GM18505 (cell line): Measurements from ENCODE around the gene TTC23.

Source experiments
- ATAC-seq: cut with Tn5 transposase; IDR thresholded peaks from one replicate; pipeline ENCODE4 v1.9.1; 2021; ENCODE audit not compliant: unreplicated experiment
- POLR2A ChIP-seq: IDR thresholded peaks from 4 replicates; pipeline ENCODE4 v1.6.1; 2011; ENCODE audit warnings: borderline replicate concordance; ENCODE audit not compliant: insufficient read depth, insufficient read length; ENCODE audit errors: extremely low read depth

TTC23 gene

DNA sequence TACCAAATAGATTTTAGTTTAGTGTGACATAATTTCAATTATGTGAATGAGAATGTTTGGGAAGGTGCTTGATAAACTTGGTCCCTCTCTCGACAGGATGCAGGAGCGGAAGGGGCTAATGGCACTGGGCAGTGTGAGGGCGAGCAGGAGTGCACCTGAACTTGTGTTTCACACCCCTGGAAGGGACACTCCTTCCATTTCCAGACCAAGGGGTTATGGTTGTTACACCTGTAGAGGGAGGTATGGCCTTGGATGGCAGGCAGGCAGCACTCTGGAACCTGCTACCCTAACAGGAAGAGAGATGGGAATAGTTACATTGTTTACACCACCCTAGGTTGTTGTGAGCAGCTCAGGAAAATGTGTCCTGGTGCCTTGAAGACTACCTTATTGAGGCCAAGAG lies 122.5 kb downstream of the TTC23 start:
- no peak for ATAC-seq
- TF ChIP-seq POLR2A, result no peak

GRCh38 chr15:99126131-99126588 lies 123.2 kb downstream of the TTC23 start:
- no peak for ATAC-seq
- no peak for TF ChIP-seq POLR2A

DNA sequence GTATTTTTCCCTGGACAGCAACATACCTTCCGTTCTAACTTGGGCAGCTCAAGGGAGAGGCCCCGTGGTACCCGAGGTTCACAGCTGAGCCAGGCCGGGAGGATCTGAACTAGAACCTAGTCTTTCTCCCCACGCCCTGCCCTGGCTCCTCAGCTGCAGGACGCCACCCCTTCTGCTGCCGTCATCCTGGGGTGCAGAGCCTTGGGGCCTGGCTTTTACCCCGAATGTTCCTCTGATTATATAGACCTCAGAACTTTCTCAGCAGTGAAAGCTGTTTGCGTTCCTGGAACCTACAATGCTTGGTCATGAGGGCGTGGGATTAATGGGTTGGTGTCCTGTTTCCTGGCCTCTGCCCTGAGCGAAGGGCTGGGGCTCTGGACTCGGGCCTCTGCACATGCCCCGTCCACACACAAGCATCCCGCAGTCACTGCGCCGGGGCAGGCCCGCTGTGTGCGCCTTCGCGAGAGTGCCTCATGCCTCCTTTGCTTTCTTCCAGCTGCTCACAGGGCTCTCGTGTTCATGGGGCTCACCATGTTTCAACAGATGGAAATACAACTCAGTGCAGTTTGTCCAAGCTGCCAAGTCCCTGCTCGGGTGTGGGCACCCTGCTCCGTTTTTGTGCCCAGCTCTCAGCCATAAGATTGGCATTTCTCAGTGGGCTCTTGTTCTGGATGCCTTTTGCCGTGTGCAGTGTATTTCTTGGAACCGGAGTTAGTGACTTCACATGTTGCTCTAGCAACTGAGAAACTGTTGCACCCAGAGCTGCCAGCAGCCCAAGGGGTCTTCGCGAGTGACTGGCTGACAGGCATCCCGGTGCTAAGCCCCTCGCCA lies 124.1 kb downstream of the TTC23 start:
- ATAC-seq, result no peak
- no peak for TF ChIP-seq POLR2A

DNA sequence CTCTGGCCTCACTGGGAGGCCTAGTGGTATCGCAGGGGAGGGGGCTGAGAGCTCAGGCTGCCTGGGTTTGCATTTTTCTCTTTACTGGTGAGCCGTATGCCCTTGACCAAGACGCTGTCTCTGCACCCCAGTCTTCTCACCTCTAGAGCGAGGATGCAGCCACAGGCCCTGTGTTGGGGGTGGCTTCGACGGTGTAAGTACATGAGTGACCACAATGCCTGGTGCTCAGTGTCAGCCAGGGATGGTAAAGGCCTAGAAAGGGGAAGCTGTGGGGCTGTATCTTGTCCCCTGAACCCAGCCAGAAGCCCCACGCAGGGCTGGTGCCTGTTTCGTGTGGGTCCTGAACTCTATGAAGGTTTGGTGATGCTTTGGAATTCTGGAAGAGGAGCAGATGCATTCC lies 124.7 kb downstream of the TTC23 start:
- TF ChIP-seq POLR2A, result no peak

DNA sequence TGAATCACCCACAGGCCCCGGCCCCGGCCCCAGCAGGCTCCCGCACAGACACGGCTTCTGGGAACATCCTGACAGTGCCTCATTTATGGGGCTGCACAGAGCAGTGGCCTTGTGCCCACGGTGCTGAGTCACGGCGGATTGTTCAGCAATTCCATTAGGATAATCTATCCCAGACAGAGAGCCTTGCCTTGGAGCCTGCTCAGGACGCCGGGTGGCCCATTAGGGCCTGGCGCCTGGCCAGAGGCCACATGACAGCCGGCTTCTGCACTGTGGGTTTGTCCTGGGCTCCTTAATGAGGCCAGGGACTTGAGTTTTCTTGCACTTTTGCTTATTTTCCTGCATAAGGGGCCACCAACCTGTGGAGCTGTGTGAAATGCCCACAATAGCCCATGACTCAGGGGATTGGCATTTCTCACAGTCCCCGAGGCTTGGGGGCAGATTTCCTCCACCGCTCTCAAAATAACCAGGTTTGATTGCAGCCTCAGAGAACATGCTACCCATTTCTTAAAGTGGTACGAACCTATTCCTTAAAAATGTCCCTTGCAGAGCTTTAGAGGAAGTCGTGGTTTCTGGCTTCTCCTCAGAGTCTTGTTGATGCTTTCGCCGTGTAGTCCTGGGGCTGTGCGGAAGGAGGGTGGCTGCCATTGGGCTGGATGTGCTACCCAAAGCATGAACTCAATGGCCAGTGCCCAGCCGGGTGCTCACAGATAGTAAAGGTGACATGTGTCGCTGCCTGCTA lies 125.5 kb downstream of the TTC23 start:
- no peak for TF ChIP-seq POLR2A
- no peak for ATAC-seq

More for the DNA sequence above, 124.7 kb downstream of the TTC23 start:
- ATAC-seq, result no peak

GRCh38 chr15:99122831-99123712 lies 126.3 kb downstream of the TTC23 start:
- no peak for ATAC-seq

GRCh38 chr15:99121691-99122410 lies 127.5 kb downstream of the TTC23 start:
- ATAC-seq, result no peak
- no peak for TF ChIP-seq POLR2A

More at GRCh38 chr15:99122831-99123712, 126.3 kb downstream of the TTC23 start:
- TF ChIP-seq POLR2A, result no peak

- no peak for ATAC-seq
- no peak for TF ChIP-seq POLR2A
Observed at GRCh38 chr15:99121207-99121606, 128.2 kb downstream of the TTC23 start.

DNA sequence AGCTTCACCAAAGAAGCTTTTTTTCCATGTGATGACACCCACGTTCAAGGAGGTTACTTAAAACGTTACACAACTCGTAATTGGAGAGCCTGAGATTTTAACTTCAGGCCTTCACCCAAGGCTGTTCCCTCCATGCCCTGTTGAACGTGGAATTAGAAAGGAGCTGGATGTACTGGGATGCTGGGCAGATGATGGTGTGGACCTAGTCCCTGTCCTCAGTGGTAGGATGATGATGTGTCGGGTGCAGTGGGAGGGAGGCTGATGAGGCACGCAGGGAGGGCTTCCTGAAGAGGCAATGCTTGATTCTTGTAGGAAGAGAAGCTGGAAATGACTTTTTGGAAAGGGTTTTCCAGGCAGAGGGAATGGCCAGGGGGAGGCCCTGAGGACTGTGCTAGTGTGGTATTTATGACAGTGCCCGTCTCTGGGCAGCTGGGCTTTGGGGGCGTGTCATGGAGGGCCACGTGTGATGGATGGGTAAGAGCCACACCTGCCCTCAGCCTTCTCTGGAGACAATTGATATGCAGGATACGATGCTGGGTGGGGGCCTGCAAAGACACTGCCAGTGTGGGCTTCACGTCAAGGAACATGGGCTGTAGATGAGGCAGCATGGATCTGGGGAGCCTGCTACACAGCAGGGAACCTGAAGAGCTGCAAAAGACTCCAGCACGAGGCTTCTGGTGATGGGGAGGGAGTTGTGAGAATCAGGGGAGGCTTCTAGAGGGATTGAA lies 129.2 kb downstream of the TTC23 start:
- no peak for ATAC-seq
- TF ChIP-seq POLR2A, result no peak

GRCh38 chr15:99118801-99119546 lies 130.4 kb downstream of the TTC23 start:
- no peak for TF ChIP-seq POLR2A

DNA sequence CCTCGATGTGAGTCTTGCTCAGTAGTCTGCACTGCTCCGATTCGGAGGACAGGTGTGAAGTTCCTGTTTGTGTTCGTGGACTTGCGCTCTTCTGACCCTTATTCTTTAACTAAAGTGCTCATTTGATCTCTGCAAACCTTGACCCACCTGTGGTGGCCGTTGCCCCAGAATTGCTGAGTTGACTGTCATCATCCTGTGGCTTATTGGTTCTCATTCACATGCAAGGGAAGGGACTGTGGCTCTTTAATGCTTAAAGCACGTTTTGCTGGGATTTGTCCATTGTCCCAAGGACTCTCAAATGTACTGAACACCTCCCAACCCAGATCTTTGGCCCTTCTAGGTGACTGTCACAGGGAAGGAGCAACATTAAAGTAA lies 131.1 kb downstream of the TTC23 start:
- no peak for TF ChIP-seq POLR2A
- ATAC-seq, result no peak

More at GRCh38 chr15:99118801-99119546, 130.4 kb downstream of the TTC23 start:
- ATAC-seq, result no peak

GRCh38 chr15:99117563-99118257 lies 131.7 kb downstream of the TTC23 start:
- no peak for ATAC-seq
- TF ChIP-seq POLR2A, result no peak
